GM12801 (cell line): ENCODE data around the gene ADSS1.

Experiments used
- TF ChIP-seq, protein P1 (sequence below): IDR thresholded peaks from one replicate; pipeline ENCODE4 v1.5.1; 2011; ENCODE audit warnings: control low read depth; ENCODE audit not compliant: insufficient read length; ENCODE audit errors: extremely low read depth

Gene ADSS1

DNA sequence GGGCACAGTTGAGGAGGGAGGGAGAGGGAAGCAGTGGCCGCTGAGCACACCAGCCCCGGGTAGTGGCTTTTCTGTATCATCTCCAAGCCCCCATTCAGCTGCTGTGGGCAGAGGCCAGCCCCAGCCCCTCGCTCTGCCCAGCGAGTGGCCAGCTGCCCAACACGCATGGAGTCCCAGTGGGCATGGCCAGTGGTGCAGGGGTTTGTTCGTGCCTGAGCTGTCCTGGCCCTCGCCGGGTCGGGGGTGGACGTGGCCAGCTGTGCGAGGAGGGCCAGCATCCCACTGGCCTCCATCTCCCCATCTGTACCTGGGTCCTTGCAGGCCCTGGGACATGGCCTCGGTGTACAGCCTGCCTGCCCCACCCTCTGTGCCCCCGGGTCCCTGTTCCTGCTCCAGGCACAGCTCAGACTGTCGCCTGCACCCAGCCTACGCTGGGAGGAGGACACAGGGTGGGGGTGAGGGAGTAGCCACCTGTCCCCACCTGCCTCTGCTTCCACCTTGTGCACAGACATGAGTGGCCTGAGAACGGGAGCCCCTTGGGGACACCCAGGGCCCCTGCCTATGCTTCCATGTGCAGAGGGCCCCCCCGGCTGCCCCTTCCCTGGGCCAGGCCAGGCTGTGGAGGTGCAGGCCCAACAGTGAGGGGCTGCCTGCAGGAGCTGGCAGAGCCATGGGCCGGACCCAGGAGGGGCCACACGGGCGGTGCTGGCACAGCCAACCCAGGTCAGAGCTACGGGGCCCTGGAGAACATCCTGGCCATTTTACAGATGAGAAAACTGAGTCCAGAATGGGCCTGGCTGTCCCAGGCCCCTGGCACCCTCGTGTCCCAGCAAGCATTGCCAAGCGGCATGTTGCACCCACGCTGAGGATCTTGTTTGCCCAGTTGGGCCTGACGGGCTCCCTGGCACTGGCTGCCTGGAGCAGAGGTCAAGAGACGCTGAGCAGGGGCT is 30.3 kb upstream of the ADSS1 start:
- TF ChIP-seq, protein P1, sequence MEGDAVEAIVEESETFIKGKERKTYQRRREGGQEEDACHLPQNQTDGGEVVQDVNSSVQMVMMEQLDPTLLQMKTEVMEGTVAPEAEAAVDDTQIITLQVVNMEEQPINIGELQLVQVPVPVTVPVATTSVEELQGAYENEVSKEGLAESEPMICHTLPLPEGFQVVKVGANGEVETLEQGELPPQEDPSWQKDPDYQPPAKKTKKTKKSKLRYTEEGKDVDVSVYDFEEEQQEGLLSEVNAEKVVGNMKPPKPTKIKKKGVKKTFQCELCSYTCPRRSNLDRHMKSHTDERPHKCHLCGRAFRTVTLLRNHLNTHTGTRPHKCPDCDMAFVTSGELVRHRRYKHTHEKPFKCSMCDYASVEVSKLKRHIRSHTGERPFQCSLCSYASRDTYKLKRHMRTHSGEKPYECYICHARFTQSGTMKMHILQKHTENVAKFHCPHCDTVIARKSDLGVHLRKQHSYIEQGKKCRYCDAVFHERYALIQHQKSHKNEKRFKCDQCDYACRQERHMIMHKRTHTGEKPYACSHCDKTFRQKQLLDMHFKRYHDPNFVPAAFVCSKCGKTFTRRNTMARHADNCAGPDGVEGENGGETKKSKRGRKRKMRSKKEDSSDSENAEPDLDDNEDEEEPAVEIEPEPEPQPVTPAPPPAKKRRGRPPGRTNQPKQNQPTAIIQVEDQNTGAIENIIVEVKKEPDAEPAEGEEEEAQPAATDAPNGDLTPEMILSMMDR, result no peak

DNA sequence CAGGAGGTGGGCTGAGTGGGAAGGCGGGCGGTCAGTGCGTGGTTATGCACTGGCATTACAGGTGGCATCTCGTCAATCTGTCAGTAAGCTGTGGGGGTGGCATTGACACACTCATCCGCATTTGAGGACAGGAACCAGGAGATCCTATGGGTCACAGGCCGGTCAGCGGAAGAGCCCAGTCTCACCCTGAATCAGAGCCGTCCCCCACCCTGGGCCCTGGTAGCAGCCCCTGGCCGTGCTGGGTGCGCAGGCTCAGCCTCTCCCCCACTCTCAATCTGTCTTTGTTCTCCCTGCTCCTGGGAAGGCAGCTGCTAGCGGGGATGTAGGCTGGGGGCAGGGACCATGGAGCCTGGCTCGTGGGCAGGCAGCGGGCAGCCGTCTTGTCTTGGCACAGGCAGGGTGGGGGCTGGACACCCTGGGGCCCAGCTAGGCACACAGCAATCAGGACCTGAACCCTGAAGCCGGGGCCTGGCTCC is 29.5 kb upstream of the ADSS1 start:
- TF ChIP-seq, protein P1, result no peak

DNA sequence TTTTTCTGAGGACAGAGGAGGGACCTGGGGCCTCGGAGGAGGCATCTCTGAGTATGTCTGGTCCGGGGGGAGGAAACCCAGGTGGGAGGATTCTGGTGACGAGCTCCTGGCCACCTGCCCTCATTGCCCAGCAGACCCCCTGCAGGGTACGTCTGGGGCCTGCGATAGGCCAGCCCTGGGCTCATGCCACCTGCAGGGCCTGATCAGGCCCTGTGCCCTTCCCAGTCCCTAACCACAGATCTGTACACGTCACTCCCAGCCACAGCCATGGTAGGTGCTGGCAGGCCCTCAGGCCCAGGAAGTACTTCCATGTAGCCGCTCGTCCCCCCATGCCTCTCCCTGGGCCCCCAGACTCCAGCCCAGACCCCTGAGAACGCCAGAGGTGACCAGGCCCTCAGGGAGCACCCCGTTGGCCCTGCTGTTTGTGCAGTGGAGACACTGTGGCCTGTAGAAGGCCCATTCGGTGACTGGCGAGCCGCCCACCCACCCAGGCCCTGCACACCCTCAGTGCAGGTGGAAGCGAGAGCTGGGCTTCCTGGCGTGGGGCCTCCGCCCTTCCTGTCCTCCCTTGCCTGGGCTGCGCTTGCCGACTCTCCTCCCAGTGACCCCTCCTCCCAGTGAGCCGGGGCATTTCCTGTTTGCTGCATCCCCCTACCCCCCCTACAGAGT is 28.9 kb upstream of the ADSS1 start:
- TF ChIP-seq, protein P1, result no peak

DNA sequence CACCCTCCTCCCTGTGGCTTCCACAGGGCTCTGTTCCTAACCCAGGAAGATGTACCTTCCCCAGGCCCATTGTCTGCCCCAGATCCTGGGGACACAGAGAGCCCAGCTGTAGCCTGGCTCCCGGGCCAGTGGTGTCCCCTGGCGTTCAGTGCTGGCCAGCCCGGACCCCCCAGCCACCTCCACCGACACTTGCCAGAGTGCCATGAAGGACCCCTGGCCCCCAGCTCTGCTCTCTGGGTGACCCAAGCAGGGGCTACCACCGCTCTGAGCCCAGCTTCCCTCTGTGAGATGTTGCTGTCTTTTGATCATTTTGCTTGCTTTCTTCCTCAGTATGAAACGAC is 28.4 kb upstream of the ADSS1 start:
- TF ChIP-seq, protein P1, result no peak

DNA sequence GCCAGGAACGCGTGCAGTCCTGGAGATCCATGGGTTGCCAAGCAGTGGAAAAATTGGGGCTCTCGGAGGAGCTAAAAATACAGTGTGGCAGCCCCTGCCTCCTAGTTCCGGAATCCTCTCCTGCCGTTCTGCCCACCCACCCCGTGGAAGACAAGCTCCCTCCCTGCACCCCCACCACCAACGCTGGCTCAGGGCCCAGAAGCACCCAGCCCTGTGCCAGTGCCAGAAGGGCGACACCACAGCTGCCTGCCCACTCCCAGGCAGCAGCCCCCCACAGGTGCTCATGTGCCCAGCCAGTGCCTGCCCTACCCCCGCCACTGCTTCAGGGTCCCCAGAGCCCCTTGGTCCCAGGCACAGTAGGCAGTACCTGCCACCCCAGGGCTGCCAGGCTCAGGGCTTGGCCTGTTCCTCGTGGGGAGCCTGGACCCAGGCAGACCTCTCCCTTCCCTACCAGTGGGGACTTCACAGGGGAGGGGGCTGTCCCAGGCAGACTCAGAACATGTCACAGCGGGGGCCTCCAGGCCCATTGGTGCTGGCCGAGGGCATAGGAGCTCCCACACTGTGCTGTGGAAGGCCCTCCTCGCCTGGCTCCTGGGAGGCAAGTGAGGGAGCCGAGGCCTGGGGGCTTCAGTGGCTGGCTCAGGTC is 27.2 kb upstream of the ADSS1 start:
- TF ChIP-seq, protein P1, result no peak

DNA sequence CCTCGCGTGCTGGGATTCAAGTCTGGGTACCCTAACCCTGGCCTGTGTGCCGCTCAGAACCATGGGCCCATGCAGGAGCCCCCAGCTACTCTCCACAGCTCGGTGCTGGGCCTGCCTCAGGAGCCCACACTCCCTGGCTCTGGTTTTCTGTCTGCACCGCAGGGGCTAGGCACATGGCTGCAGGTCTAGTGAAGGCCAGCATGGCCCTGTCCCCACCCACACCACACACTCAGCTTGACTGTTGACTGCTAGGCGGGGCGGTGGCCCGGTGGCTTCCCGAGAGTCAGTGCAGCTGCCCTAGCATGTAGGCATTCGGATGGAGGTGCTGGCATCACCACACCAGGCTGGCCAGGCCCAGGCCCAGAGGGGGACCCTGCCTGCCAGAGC is 26.7 kb upstream of the ADSS1 start:
- TF ChIP-seq, protein P1, result no peak
